ENCODE data around the gene HHAT. TPM values are rescaled to one million over a fixed set of nuclear protein-coding genes. Genes with fewer than 3 reads are reported as not detected.

The HHAT gene
- polyA plus RNA-seq, 1 donor (not counting 4 experiments of a cell fraction or from before 2014, with no cell fraction given): 3.8 TPM

GRCh38 chr1:210332233-210332632, 3.5 kb downstream of the HHAT start:
- H3K27me3 ChIP-seq (ENCODE audit: control insufficient read depth, extremely low read depth, insufficient read depth, low read length): no peaks in the 10 kb centered on the region
- no peak overlapping the region for H2AFZ ChIP-seq (ENCODE audit: control insufficient read depth, low read length)
- dilution Hi-C loops (cut with MboI; ENCODE audit: extremely low pct_ligation_motif_present, low sequenced_read_pairs): loop anchor here (25.0 kb wide), 1 partner anchor 195 kb away; no protein-coding TSS in a partner anchor
- no peak overlapping the region for H3K4me2 ChIP-seq (ENCODE audit: control insufficient read depth, extremely low read depth, insufficient read depth, low read depth, low read length)
- no peaks in the 10 kb centered on the region for H3K36me3 ChIP-seq (ENCODE audit: control insufficient read depth in 2 of 2, extremely low read depth in 1 of 2, insufficient read depth in 2 of 2, low read length in 2 of 2)
- DNase-seq (ENCODE audit: low read depth, low spot score) (no peak), FAIRE-seq (no peak)
- H3K9me3 ChIP-seq (ENCODE audit: control insufficient read depth, low read depth, low read length): no peaks in the 10 kb centered on the region
- peaks cover 30% of the 10 kb centered on the region for H3K4me1 ChIP-seq (ENCODE audit: control insufficient read depth, extremely low read depth, insufficient read depth, low read length)
- H3K4me3 ChIP-seq (ENCODE audit: control insufficient read depth in 2 of 3, extremely low read depth in 1 of 3, insufficient read depth in 2 of 3, low read depth in 1 of 3, low read length in 3 of 3): no peak overlapping the region
- no peak overlapping the region for H3K27ac ChIP-seq (ENCODE audit: control insufficient read depth, insufficient read depth, low read length)
- no peaks in the 10 kb centered on the region for H3K9me1 ChIP-seq (ENCODE audit: control insufficient read depth, extremely low read depth, insufficient read depth, low read length)
- no peaks in the 10 kb centered on the region for H4K20me1 ChIP-seq (ENCODE audit: control insufficient read depth, extremely low read depth, insufficient read depth, low read length)
- TF ChIP-seq EZH2 (IDR thresholded peaks at IDR 0.05; ENCODE audit: low read length) (no peak), CTCF (optimal IDR thresholded peaks at IDR 0.05 in 1 of 3, IDR thresholded peaks at IDR 0.05 in 1 of 3, conservative IDR thresholded peaks at IDR 0.05 in 1 of 3; ENCODE audit: extremely low read depth in 1 of 3, insufficient read depth in 2 of 3, low read length in 3 of 3) (no peak)
- H3K9ac ChIP-seq (ENCODE audit: control insufficient read depth, extremely low read depth, insufficient read depth, low read length): no peak overlapping the region
- no peaks in the 10 kb centered on the region for H3K79me2 ChIP-seq (ENCODE audit: control insufficient read depth, insufficient read depth, low read length)

- Histone ChIP-seq H3K36me3 (ENCODE audit: control insufficient read depth in 2 of 2, extremely low read depth in 1 of 2, insufficient read depth in 2 of 2, low read length in 2 of 2) (no peaks in the 10 kb centered on the region), H3K27ac (ENCODE audit: control insufficient read depth, insufficient read depth, low read length) (no peak overlapping the region), H3K4me2 (ENCODE audit: control insufficient read depth, extremely low read depth, insufficient read depth, low read depth, low read length) (peak overlapping the region; percentile 41), H2AFZ (ENCODE audit: control insufficient read depth, low read length) (no peak overlapping the region), H3K9me3 (ENCODE audit: control insufficient read depth, low read depth, low read length) (no peaks in the 10 kb centered on the region), H3K9me1 (ENCODE audit: control insufficient read depth, extremely low read depth, insufficient read depth, low read length) (no peaks in the 10 kb centered on the region), H3K27me3 (ENCODE audit: control insufficient read depth, extremely low read depth, insufficient read depth, low read length) (no peaks in the 10 kb centered on the region), H3K79me2 (ENCODE audit: control insufficient read depth, insufficient read depth, low read length) (no peaks in the 10 kb centered on the region), H3K4me1 (ENCODE audit: control insufficient read depth, extremely low read depth, insufficient read depth, low read length) (peaks cover 29% of the 10 kb centered on the region), H3K9ac (ENCODE audit: control insufficient read depth, extremely low read depth, insufficient read depth, low read length) (no peak overlapping the region), H3K4me3 (ENCODE audit: control insufficient read depth in 2 of 3, extremely low read depth in 1 of 3, insufficient read depth in 2 of 3, low read depth in 1 of 3, low read length in 3 of 3) (no peak overlapping the region), H4K20me1 (ENCODE audit: control insufficient read depth, extremely low read depth, insufficient read depth, low read length) (no peaks in the 10 kb centered on the region)
- no peak for FAIRE-seq
- dilution Hi-C loops (cut with MboI; ENCODE audit: extremely low pct_ligation_motif_present, low sequenced_read_pairs): loop anchor here (25.0 kb wide), 1 partner anchor 196 kb away; no protein-coding TSS in a partner anchor
- no peak for TF ChIP-seq CTCF (optimal IDR thresholded peaks at IDR 0.05 in 1 of 3, IDR thresholded peaks at IDR 0.05 in 1 of 3, conservative IDR thresholded peaks at IDR 0.05 in 1 of 3; ENCODE audit: extremely low read depth in 1 of 3, insufficient read depth in 2 of 3, low read length in 3 of 3)
- TF ChIP-seq EZH2 (IDR thresholded peaks at IDR 0.05; ENCODE audit: low read length): no peak
- no peak for DNase-seq (ENCODE audit: low read depth, low spot score)
Observed at GRCh38 chr1:210332719-210333398, 4.2 kb downstream of the HHAT start.
